Stromal cell of bone marrow (primary cell): Measurements from ENCODE around the gene TMEM91.
"Not testable (repeated sequence)": the region's sequence is repeated elsewhere in the genome, so short reads cannot be mapped to it uniquely, and the experiment has no call there.

ENCODE experiments used
- DNase-seq: peaks from one replicate; pipeline ENCODE4 v3.0.0-alpha.2; 2012; ENCODE audit warnings: low read depth

The TMEM91 gene

GRCh38 chr19:41353466-41354342 is 22.6 kb upstream of the TMEM91 start, which contains the start of gene TGFB1:
Gene TGFB1, minus strand, starts transcription at chr19:41353922. Its CDS starts 878 bp downstream, at chr19:41353044.
- peak; percentile 67 for DNase-seq

- no peak for DNase-seq
Observed at GRCh38 chr19:41354343-41354953, 21.9 kb upstream of the TMEM91 start.

- DNase-seq = no peak
Observed at GRCh38 chr19:41355035-41355434, 21.3 kb upstream of the TMEM91 start.

DNA sequence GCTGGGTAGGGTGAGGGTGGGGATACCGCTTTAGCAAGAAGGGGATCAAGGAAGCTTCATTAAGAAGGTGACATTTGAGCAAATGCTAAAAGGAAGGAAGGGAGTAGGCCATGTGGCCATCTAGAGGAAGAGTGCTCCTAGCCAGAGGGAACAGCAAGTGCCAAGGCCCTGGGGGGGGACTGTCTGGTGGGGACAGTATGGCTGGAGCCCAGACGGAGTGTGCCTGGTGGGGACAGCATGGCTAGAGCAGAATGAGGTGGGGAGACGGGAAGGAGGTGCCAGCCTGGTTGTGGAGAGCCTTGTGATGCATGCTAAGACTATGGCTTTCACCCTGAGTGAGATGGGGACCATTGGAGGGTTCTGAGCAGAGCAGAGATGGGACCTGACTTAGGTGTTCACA is 20.5 kb upstream of the TMEM91 start:
- no peak for DNase-seq

DNA sequence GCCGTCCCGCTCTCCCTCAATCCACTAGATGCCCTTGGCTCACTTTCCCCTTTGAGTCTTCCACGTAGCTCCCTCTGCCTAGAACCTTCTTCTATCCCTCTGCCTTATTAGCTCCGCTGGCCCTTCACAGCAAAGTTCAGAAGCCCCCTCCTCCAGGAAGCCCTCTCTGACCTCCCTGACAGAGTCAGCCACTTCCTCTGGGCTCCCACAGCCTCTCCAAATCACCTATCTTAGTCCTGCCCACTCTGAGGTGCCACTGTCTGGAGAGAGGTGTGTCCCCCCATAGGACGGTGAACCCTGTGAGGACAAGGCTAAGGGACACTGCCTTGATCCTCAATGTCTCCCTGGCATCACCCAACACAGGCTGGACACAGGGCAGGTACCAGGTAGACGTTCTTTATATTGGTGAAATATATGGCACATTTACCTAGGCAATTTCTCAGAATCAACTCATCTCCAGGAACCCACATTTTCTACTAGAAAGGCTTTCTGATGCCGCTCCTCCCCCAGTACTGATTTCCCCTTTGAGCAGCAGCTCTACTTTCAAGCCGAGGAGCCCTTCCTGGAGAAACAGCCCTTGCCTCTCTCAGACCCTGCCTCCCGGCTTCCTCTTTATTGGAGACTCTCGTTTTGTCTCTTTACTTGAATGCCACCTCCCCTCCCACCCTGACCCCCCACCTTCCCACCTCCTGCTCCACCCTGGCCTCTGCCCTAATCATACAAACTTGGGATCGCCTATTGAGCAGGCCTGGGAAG is 19.2 kb upstream of the TMEM91 start:
- no peak for DNase-seq

DNA sequence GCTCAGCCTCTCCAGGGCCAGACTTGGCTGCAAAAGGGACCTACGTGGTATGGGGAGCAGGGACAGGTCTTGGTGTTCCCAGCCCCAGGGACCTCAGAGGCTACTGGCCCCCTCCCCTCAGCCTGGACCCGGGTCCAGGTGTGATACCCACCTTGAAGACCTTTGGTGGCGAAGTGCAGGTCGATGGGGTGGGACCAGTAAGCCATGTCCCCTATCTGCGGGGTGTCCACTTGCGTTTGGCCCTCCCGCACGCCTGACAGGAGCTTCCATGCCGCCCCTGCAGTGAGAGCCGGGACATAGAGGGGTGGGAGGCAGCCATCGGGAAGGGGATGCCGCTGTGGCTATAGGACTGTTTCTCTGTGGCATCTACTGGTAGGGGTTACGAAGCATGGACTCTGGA is 18.6 kb upstream of the TMEM91 start:
- DNase-seq = no peak

DNA sequence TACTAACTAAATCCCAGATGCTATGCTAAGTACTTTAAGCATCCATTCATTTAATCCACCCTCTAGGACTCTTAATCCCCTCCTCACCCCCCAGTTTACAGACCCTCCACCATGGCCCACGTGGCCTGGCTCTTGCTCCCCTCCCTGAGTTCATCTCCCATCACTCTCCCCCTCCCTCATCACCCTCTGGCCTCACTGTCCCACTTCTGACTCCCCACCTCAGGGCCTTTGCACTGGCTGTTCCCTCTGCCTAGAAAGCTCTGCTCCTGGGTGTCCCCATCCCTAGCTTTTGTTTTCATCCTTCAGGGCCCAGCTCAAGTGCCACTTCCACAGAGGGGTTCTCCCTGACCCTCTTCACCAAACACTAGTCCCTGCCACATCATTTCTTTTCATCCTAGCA is 16.6 kb upstream of the TMEM91 start:
- no peak for DNase-seq

DNA sequence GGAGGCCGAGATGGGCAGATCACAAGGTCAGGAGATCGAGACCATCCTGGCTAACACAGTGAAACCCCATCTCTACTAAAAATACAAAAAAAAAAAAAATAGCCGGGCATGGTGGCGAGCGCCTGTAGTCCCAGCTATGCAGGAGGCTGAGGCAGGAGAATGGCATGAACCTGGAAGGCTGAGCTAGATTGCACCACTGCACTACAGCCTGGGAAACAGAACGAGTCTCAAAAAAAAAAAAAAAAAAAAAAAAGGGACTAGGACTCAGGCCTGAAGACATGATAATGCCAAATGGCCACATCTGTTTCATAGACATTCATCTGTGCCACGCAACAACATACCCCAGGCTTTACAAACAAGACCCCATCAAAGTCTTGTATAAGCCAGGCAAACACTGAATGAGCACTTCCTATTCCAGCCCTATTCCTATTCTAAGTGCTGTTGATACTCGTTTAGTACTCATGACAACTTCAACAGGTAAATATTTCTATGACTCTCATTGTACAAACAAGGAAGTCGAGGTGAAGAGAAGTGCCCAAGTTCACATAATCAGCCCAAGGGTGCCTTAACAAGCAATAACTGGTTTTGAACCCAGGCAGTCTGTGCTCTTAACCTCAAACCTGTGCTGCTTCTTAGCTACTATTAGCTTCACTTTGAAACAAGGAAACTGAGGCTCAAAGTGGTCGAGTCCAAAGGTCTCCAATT is 14.0 kb upstream of the TMEM91 start:
- DNase-seq = no peak

- DNase-seq = no peak
Observed at GRCh38 chr19:41363371-41363752, 13.0 kb upstream of the TMEM91 start.

DNA sequence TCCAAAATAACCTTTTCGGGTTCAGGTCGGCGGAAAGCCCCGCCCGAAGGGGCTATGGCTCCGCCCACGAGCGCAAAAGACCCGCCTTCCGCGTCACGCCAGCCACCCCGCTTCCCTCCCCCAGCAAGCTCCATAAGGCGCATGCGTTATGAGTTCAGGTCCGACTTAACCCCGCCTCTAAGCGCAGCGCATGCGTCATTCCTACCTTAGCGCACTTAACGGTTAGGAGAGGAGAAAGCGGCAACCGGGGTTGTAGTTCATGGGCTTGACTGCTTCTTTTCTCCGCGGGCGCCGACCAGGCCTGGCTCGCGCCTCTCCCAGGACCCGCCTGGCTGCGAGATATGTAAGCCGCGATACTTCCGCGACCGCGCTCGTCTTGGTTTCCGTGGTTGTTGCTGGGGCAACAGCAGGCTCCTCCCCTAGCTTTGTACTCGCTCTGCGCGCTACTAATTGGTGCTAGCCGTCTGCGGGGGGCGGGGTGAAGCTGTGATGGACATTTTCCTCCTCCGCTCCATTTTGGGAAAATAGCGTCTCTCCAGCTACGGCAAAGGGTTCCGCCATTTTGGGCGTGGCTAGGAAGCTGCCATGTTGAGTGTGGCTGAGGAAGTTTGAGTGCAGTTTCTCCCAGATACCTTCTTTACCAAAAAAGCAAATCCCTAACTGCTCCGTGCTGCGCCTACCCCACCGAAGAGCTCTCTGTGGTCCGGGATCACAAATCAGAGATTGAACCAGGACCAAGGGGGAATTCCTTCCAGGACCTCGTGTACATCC is 12.4 kb upstream of the TMEM91 start, which contains the start of gene B9D2:
Gene B9D2, minus strand, starts transcription at position 397 of the 771 bp plus-strand sequence. CDS start 630 bp downstream, outside the sequence.
- peak; percentile 97 for DNase-seq

DNA sequence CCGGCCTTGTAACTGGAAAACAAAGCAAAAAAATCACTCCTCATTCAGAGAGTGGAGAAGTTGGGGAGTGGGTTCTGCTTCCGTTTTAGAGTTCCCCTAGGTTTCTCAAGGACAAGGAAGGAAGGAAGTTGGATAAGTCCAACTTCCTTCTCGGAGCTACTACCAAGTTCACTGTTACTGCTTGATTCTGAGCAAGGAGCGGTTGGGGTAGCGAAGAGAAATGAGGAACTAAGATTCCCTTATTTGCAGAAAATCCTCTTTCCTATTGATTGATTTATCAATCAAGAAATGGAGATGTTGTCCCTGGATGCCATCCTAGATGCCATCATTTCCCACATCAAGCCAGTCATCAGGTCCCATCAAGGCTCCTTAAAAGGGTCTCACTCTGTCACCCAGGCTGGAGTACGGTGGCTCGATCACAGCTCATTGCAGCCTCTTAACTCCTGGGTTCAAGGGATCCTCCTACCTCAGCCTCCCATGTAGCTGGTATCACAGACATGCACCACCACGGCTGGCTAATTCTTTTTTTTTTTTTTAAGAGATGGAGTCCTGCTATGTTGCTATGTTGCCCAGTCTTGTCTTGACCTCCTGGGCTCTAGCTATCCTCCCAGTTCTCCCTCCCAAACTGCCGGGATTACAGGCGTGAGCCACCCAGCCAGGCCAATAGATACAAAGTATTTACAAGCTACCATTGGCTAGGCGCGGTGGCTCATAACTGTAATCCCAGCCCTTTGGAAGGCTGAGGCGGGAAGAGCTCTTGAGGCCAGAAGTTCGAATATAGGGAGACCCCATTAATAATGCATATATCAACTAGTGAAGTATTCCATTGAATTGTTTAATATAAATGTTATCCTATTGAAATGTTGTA is 11.6 kb upstream of the TMEM91 start:
- DNase-seq = no peak

DNA sequence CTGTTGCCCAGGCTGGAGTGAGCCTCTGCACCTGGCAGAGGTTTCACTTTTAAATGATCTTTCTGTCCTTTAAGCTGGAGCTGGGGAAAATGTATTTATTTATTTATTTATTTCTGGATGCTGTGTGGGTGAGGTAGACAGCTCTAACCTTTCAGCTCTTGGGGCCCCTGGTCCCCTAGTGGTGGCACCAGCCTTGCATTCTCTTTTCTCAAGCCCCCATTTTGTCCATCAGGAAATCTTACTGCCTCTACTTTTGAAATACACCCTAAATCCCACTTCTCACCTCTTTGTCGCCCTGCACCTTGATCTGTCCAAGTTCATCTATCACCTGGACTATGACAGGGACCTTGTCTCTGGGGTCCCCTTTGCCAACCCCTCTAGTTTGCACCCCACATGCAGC is 10.2 kb upstream of the TMEM91 start:
- no peak for DNase-seq

DNA sequence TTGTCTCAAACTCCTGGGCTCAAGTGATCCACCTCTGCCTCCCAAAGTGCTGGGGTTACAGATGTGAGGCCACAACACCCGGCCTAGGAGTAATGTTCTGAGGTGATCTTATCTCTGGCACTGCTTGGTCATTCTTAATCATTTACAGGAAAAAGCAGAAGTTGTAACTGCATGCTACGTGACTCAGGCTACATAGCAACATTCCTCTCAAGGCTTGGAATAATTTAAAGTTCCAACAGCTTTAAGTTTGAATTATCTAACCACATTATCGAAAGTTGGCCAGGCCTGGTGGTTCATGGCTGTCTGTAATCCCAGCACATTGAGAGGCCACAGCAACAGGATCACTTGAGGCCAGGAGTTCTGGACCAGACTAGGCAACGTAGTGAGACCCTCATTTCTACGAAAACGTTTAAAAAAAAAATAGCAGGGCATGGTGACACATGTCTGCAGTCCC is 8.5 kb upstream of the TMEM91 start:
- peak; percentile 78 for DNase-seq

DNA sequence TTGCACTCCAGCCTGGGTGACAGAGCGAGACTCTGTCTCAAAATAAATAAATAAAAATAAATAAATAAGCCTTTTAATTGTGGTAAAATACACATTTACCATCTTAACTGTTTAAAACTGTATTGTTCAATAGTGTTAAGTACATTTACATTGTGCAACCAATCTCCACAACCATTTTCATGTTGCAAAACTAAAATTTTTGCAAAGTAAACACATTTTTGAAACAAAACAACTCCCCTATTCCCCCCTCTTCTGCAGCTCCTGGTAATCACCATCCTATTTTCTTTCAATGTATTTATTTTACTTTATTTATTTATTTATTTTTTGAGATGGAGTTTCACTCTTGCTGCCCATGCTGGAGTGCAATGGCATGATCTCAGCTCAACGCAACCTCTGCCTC is 6.6 kb upstream of the TMEM91 start:
- no peak for DNase-seq

GRCh38 chr19:41371119-41371518 is 5.2 kb upstream of the TMEM91 start:
- not testable (repeated sequence) for DNase-seq

- no peak for DNase-seq
Observed at GRCh38 chr19:41371541-41371940, 4.8 kb upstream of the TMEM91 start.

GRCh38 chr19:41372501-41372900 is 3.8 kb upstream of the TMEM91 start:
- no peak for DNase-seq

DNA sequence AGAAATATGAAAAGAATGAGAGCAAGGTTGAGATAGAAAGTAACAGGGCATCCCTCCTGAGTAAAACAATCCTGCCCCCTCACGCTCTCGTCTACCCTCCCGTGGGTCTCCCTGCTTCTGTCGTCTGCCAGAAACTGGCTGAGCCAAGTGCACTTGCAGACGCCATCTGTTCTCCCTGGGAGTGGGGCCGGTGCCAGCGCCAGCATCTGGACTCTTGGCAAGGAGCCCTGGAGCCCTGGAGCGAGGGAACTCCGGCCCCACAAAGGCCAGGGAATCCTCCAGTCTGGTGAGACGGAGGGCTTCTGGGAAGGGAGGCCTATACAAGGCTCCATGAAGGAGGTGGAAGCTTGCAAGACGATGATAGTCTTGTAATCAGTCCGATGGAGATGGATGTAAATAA is 2.3 kb upstream of the TMEM91 start:
- DNase-seq = no peak

GRCh38 chr19:41376998-41377365 is 649 bp downstream of the TMEM91 start:
- no peak for DNase-seq
